Chondrocyte (in vitro differentiated cells): ENCODE data around the gene ASTN2. TPM values are rescaled to one million over a fixed set of nuclear protein-coding genes. Genes with fewer than 3 reads are reported as not detected.

Experiments used
- DNase-seq: peaks from one replicate; pipeline ENCODE4 v3.0.0; 2021; ENCODE audit warnings: mixed read lengths, low spot score
- H3K27ac Mint-ChIP-seq: one replicate; pipeline ENCODE4 v1.8.0; 2021; ENCODE audit warnings: mild to moderate bottlenecking, moderate library complexity, mixed read lengths; ENCODE audit not compliant: unreplicated experiment
- H3K27me3 Mint-ChIP-seq: 2 replicates; pipeline ENCODE4 v1.8.0; 2021; ENCODE audit warnings: low read depth, mixed read lengths
- H3K36me3 Mint-ChIP-seq: 2 replicates; pipeline ENCODE4 v1.8.0; 2021; ENCODE audit warnings: low read depth, mixed read lengths
- H3K4me1 Mint-ChIP-seq: 2 replicates; pipeline ENCODE4 v1.8.0; 2021; ENCODE audit warnings: low read depth, mild to moderate bottlenecking, mixed read lengths
- H3K4me3 Mint-ChIP-seq: one replicate; pipeline ENCODE4 v1.8.0; 2021; ENCODE audit warnings: mild to moderate bottlenecking, moderate library complexity, mixed read lengths; ENCODE audit not compliant: unreplicated experiment
- H3K9me3 Mint-ChIP-seq: 2 replicates; pipeline ENCODE4 v1.8.0; 2021; ENCODE audit warnings: low read depth, mixed read lengths
- total RNA-seq: library from RNA; stranded (reverse); gene quantifications from 3 replicates; pipeline ENCODE4 v1.2.1, GENCODE V29; 2021
- TF ChIP-seq, protein P1 (sequence below): fragments of 200-600 bp; sonication (generic); IDR thresholded peaks from 2 replicates; pipeline ENCODE4 v1.5.0; 2021; ENCODE audit warnings: antibody characterized with exemption, mild to moderate bottlenecking, moderate library complexity

ASTN2 gene
- total RNA-seq, 1 donor from 2014 or later: 3.6 TPM

- no peak for DNase-seq
- no peaks in the 10 kb centered on the region for H3K36me3 Mint-ChIP-seq
Observed at GRCh38 chr9:117278020-117278419, 136.8 kb downstream of the ASTN2 start.

GRCh38 chr9:117276444-117276843 lies 138.4 kb downstream of the ASTN2 start:
- TF ChIP-seq, protein P1, sequence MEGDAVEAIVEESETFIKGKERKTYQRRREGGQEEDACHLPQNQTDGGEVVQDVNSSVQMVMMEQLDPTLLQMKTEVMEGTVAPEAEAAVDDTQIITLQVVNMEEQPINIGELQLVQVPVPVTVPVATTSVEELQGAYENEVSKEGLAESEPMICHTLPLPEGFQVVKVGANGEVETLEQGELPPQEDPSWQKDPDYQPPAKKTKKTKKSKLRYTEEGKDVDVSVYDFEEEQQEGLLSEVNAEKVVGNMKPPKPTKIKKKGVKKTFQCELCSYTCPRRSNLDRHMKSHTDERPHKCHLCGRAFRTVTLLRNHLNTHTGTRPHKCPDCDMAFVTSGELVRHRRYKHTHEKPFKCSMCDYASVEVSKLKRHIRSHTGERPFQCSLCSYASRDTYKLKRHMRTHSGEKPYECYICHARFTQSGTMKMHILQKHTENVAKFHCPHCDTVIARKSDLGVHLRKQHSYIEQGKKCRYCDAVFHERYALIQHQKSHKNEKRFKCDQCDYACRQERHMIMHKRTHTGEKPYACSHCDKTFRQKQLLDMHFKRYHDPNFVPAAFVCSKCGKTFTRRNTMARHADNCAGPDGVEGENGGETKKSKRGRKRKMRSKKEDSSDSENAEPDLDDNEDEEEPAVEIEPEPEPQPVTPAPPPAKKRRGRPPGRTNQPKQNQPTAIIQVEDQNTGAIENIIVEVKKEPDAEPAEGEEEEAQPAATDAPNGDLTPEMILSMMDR: no peak
- no peak overlapping the region for H3K27ac Mint-ChIP-seq
- no peak overlapping the region for H3K4me3 Mint-ChIP-seq
- peaks cover 4% of the 10 kb centered on the region for H3K9me3 Mint-ChIP-seq
- no peaks in the 10 kb centered on the region for H3K4me1 Mint-ChIP-seq
- DNase-seq: no peak
- H3K36me3 Mint-ChIP-seq: no peaks in the 10 kb centered on the region
- H3K27me3 Mint-ChIP-seq: no peaks in the 10 kb centered on the region

More at GRCh38 chr9:117278020-117278419, 136.8 kb downstream of the ASTN2 start:
- Mint-ChIP-seq H3K4me3 (no peak overlapping the region), H3K27me3 (no peaks in the 10 kb centered on the region), H3K9me3 (peaks cover 4% of the 10 kb centered on the region), H3K4me1 (no peaks in the 10 kb centered on the region), H3K27ac (no peak overlapping the region)
- TF ChIP-seq, protein P1: no peak

- Mint-ChIP-seq H3K4me3 (no peak overlapping the region), H3K27ac (no peak overlapping the region), H3K4me1 (no peaks in the 10 kb centered on the region), H3K9me3 (no peaks in the 10 kb centered on the region), H3K27me3 (no peaks in the 10 kb centered on the region), H3K36me3 (no peaks in the 10 kb centered on the region)
- TF ChIP-seq, protein P1: no peak
- DNase-seq: no peak
Observed at GRCh38 chr9:117273612-117274011, 141.2 kb downstream of the ASTN2 start.

DNA sequence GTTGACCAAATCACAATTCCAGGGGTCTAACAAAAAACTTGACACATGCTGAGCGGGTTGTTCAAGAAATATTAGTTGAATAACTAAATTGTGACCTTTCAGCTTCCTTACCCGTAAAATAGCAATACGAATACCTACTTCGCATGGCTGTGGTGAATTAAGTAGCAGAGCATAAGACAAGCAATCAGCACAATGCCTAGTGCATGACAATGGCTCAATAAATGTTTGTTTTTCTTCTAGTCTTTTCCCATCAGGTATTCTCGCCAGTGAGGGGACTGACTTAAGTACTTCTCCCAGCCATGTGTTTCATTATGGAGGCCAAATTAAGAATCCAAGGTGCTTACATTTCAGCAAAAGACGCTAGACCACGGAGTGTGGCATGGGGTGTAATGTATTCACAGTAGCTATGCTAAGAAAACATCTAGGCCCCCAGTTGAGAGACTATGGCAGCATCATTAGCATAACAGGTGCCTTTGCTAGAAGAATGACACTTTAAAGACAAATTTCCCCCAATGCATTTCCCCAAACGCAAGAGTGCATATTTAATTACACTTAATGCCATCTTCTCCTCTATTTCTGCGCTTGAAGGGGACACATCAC lies 145.9 kb downstream of the ASTN2 start:
- no peak overlapping the region for H3K27ac Mint-ChIP-seq
- no peaks in the 10 kb centered on the region for H3K27me3 Mint-ChIP-seq
- no peaks in the 10 kb centered on the region for H3K9me3 Mint-ChIP-seq
- H3K4me3 Mint-ChIP-seq: no peak overlapping the region
- no peaks in the 10 kb centered on the region for H3K4me1 Mint-ChIP-seq
- TF ChIP-seq, protein P1: no peak
- no peaks in the 10 kb centered on the region for H3K36me3 Mint-ChIP-seq
- no peak for DNase-seq

- Mint-ChIP-seq H3K36me3 (no peaks in the 10 kb centered on the region), H3K27me3 (no peaks in the 10 kb centered on the region), H3K4me1 (no peaks in the 10 kb centered on the region), H3K9me3 (no peaks in the 10 kb centered on the region), H3K4me3 (no peak overlapping the region), H3K27ac (no peak overlapping the region)
- TF ChIP-seq, protein P1: no peak
- no peak for DNase-seq
Observed at GRCh38 chr9:117266855-117267497, 147.9 kb downstream of the ASTN2 start.
